ENCODE measurements around the gene SLC25A14. TPM values are rescaled to one million over a fixed set of nuclear protein-coding genes. Genes with fewer than 3 reads are reported as not detected.

The SLC25A14 gene
- total RNA-seq, 1 experiment from 2014 or later = 14.1 TPM

GRCh38 chrX:130378024-130378669 lies 38.4 kb downstream of the SLC25A14 start:
- no peak for DNase-seq (ENCODE audit: low read depth)

DNA sequence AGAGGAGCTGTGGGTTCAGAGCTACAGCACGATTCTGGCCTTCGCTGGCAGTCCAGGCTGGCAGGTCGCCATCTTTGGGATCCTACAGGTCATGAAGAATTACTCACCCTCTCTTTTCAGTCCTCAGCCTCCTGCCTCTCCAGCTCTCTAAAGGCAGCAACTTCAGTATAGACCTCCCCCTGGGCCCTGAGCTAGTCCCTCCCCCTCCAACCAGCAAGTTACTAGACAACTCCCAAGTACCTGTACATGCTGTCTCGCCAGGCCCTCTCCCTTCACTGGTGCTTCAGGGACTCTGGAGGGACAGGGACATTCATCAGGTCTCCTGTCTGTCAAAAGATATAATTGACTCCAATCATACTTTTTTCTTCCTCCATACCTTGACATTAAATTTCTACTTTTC lies 45.8 kb downstream of the SLC25A14 start, which contains the start of gene GPR119:
GPR119 (minus strand) TSS at position 155 of the 400 bp plus-strand sequence. CDS start 227 bp downstream, outside the sequence.
- no peak for DNase-seq (ENCODE audit: low read depth)

DNA sequence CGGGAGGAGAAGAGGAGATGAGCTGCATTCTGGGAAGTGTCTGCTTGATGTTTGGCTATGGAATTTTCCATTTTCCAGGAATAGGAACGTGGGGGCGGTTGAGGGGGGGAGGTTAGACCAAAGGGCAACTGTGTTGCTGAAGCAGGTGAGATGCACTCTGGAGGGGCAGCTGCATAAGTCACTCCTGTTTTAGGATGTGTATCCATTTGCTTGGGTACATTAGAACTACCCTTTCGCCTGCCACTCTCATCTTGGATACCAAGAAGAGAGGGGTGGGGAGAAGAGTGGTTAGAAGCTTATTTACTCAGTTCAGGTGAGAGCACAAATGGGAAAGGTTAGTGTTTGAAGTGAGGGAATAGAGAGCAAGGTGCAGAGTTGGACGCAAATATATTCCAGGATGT lies 46.7 kb downstream of the SLC25A14 start:
- no peak for DNase-seq (ENCODE audit: low read depth)

DNA sequence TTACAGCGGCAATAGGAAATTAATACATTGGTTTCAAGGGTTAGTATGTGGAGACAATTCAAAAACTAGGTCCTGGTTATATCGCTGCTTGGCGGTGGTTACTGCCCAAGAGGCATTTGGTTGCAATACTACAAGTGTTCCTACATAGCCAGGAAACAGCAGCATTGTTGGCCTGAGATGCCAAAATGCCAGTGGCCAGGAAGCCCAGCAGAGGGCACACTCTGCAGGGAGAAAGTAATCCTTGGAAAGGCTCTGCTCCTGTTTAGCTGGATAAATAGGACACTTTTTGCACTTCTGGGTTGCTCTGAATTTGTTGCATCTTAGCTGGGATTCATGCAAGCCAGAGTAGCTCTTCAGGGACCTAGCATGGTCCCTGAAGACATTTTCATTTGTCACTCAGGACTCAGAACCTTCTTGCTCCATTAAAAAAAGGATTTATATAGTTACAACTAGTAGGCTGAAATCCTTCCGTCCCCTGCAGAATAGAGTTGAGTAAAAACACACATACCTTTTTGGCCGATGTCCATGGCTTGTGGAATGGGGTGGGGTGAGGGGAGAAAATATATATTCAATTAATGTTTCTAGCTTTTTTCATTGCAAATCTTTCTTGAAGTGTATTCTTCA lies 53.8 kb downstream of the SLC25A14 start:
- peak; percentile 38 for DNase-seq (ENCODE audit: low read depth)

DNA sequence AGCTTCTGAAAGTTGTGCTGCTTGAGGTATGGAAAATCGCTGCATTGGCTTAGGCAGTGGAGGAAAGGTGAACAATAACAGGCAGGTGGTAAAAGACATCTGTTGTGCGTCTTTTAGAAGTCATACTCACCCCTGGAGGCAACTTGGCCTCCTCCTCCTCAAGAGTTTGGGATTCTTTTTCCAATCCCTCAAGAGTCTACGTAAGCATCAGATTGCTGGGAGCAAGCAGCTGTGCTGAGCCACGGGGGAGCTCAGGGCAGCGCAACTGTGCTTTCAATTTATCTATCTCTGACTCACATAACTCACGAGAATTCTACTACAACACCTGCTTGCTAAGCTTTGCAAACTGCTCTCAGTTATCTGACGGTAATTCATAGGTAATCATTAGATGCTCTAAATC lies 55.6 kb downstream of the SLC25A14 start:
- DNase-seq (ENCODE audit: low read depth) = no peak

DNA sequence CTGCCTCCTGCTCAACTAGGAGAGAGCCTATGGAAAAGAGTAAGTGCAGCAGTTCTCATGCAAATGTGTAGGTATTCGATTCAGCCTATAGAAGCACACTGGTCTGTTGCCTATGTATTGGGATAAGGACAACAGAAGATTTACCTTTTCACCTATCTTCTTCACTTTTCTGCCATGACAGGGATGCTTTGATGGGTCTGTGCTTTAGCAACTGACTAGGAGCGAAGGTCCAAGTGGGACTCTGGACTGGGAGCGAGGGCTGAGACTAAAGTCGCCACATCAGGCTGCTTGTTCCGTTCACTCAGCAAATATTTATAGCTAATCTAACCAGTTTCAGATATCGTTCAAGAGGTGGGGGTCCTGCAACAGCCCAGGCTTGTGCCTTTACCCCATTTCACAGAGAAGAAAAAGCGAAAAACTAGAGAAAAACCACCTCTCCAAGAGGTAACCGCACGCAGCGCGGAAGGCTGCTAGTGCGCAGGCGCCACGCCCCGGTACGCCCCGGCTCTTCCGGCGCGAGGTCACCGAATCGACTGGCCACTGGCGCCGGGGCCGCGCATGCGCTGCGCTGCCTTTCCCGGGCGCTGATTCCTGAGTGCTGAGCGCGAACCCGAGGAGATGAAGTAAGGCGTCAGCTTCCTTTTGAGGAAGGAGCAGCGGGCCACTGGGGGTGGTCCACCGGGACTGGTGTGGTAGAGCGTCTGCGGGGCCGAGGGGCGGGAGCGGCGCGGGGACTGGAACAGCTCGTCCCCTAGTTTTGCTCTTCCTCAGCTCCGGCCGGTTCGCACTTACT lies 61.9 kb downstream of the SLC25A14 start, which contains the start of gene RBMX2:
RBMX2 (plus strand) TSS at position 573 of the 793 bp plus-strand sequence; CDS start at position 619, 46 bp downstream.
- DNase-seq (ENCODE audit: low read depth) = peak; percentile 85

DNA sequence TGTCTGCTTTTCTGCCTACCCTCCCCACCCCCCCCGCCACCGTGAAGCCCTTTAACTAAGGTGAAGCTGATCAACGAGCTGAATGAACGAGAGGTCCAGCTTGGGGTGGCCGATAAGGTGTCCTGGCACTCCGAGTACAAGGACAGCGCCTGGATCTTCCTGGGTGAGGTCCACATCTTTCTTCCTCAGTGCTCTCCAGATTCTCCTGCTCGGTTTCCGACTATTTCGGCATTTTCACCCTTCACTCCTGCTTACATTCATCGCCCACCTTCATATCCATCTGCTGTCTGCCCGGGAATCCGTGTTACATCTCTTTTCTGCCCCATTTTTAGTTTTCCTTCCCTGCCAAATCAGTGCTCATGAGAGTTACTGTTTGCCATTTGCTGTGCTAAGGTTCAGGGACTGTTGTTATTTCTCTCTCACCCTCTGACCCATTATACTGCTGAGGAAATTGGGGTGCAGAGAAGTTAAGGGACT lies 62.5 kb downstream of the SLC25A14 start:
- DNase-seq (ENCODE audit: low read depth) = no peak

GRCh38 chrX:130413415-130413814 lies 73.7 kb downstream of the SLC25A14 start:
- no peak for DNase-seq (ENCODE audit: low read depth)

DNA sequence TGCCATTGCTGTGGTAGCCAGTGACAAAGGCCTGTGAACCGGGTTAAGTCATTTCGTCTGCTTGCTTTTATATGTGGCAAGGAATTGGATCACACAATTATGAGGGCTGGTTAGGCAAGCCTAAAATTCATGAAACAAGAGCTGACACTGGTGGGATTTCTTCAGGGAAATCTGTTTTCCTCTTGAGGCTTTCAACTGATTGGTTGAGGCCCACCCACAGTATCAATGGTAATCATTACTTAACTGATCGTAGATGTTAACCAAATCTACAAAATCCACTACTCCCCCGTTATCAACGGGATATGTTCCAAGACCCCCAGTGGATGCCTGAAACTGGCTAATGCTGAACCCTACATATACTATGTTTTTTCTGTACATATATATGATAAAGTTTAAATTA lies 75.1 kb downstream of the SLC25A14 start:
- no peak for DNase-seq (ENCODE audit: low read depth)

DNA sequence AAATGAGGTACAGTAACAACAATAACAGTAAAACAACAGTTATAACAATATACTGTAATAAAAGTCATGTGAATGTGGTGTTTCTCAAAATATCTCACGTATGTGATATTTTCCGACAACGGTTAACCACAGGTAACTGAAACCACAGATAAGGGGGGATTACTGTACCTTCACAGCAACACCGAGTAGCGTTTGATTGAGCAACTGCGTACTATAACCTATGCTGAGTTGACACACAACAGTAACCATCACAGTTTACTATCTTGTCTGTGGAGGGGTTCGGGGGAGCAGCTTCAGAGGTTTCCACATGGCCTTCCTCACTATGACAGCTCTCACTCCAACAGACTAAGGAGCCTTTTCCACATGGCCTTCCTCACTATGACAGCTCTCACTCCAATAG lies 75.5 kb downstream of the SLC25A14 start:
- DNase-seq (ENCODE audit: low read depth) = no peak

DNA sequence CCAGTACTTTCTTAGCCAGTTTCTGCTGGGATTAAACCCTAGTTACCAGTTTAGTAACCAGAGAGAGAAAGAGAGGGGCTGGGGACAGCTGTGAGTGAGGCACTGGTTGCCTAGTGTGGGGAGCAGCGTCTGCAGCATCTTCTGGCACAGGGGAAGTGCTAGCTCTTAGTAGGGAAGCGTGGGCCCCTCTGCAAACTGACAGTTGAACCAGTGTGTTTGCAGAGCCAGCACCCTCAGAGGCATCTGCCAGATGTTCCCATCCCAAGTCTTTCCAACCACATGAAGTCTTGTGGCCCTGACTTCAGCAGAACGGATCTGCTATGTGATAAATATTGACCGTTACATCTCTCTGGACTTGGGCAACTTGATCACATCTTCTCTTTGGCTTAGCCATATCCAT lies 77.1 kb downstream of the SLC25A14 start:
- no peak for DNase-seq (ENCODE audit: low read depth)

- no peak for DNase-seq (ENCODE audit: low read depth)
Observed at GRCh38 chrX:130418066-130418465, 78.3 kb downstream of the SLC25A14 start.

GRCh38 chrX:130418740-130419139 lies 79.0 kb downstream of the SLC25A14 start:
- no peak for DNase-seq (ENCODE audit: low read depth)

- DNase-seq (ENCODE audit: low read depth) = no peak
Observed at GRCh38 chrX:130419263-130419662, 79.5 kb downstream of the SLC25A14 start.

Other genes with a start within 250 kb of the SLC25A14 start
- gene ELF4, start 229.4 kb upstream of the SLC25A14 start, total RNA-seq (2014; rRNA removed; shearing (Covaris generic)) = 15.6 and 18.3 TPM in 2 replicates
- 22.4 and 38.0 TPM in 2 replicates for gene AIFM1, start 174.1 kb upstream of the SLC25A14 start, total RNA-seq (2014; rRNA removed; shearing (Covaris generic))
- gene RAB33A, start 168.0 kb upstream of the SLC25A14 start, total RNA-seq (2014; rRNA removed; shearing (Covaris generic)) = 0.11 TPM in 1 of 2 replicates, not detected in the other
- 3.8 and 5.3 TPM in 2 replicates for gene ZNF280C, start 71.0 kb upstream of the SLC25A14 start, total RNA-seq (2014; rRNA removed; shearing (Covaris generic))
- not detected in 2 replicates for gene GPR119, start 45.8 kb downstream of the SLC25A14 start, total RNA-seq (2014; rRNA removed; shearing (Covaris generic))
- gene RBMX2, start 62.1 kb downstream of the SLC25A14 start, total RNA-seq (2014; rRNA removed; shearing (Covaris generic)) = 24.3 and 28.0 TPM in 2 replicates